ENCODE data around the gene MARCHF3. TPM values are rescaled to one million over a fixed set of nuclear protein-coding genes. Genes with fewer than 3 reads are reported as not detected.

Gene MARCHF3
- total and polyA plus RNA-seq, 10 of the 15 experiments (the other 5 are each of a cell fraction or from before 2014, with no cell fraction given): 3.6 to 24.1 (median 11.3) TPM

GRCh38 chr5:126938466-126938865 lies 91.9 kb downstream of the MARCHF3 start:
- FAIRE-seq: no peak
- ChIA-PET POLR2A (no interaction called here), SMC1A (ENCODE audit: uncharacterized antibody, unreplicated experiment) (interaction anchor here (1.3 kb wide), 2 partner anchors 13 to 33 kb away, joined by 4 to 5 read pairs; no protein-coding TSS in a partner anchor)

More at GRCh38 chr5:126938466-126938865, 91.9 kb downstream of the MARCHF3 start:
- no peak for DNase-seq (ENCODE audit: low read depth, low spot score)
- ChIA-PET RAD21 (ENCODE audit: unreplicated experiment) (interaction anchor here (0.8 to 0.9 kb wide), 2 partner anchors 11 to 93 kb away, joined by 4 read pairs; partner anchors contain the start of gene MARCHF3), CTCF (interaction anchor here (0.9 kb wide), 1 partner anchor 9 kb away, joined by 5 read pairs; no protein-coding TSS in a partner anchor)
- H3K27ac ChIP-seq (ENCODE audit: control insufficient read depth, insufficient read depth): no peak overlapping the region
- H3K27me3 ChIP-seq (replicated peaks in 1 of 2; ENCODE audit: control insufficient read depth in 2 of 2, insufficient read depth in 2 of 2, low read length in 1 of 2): no peaks in the 10 kb centered on the region
- no peak overlapping the region for H3K9ac ChIP-seq (ENCODE audit: control insufficient read depth, insufficient read depth, low read length)
- intact Hi-C loops (cut with micrococcal nuclease; ENCODE audit: unreplicated experiment) (no loop called here), in situ Hi-C loops (cut with MboI) (no loop called here)
- H3K4me3 ChIP-seq: no peak overlapping the region
- H3K4me2 ChIP-seq (ENCODE audit: control insufficient read depth, insufficient read depth): no peak overlapping the region
- H3K79me2 ChIP-seq (ENCODE audit: control insufficient read depth, insufficient read depth, low read length): no peaks in the 10 kb centered on the region
- no peak overlapping the region for H2AFZ ChIP-seq (ENCODE audit: control insufficient read depth, low read depth, low read length)
- no peaks in the 10 kb centered on the region for H3K36me3 ChIP-seq (ENCODE audit: control insufficient read depth in 2 of 2, insufficient read depth in 2 of 2, low read length in 1 of 2)
- H4K20me1 ChIP-seq (ENCODE audit: control insufficient read depth, insufficient read depth): no peaks in the 10 kb centered on the region
- TF ChIP-seq MTA2 (IDR thresholded peaks at IDR 0.05; ENCODE audit: low read depth) (no peak), MYB (IDR thresholded peaks at IDR 0.05; ENCODE audit: borderline replicate concordance, low read depth, low read length) (no peak), PAX8 (IDR thresholded peaks at IDR 0.05) (no peak), ZNF384 (IDR thresholded peaks at IDR 0.05; ENCODE audit: borderline replicate concordance, low read depth, low read length) (no peak), ATF2 (IDR thresholded peaks at IDR 0.05; ENCODE audit: low read length) (no peak), TBL1XR1 (IDR thresholded peaks at IDR 0.05; ENCODE audit: low read depth, low read length) (no peak), TCF12 (IDR thresholded peaks at IDR 0.05; ENCODE audit: low read depth, low read length) (no peak), POLR2AphosphoS5 (IDR thresholded peaks at IDR 0.05; ENCODE audit: low read length) (no peak), SREBF2 (IDR thresholded peaks at IDR 0.05; ENCODE audit: low read length) (no peak), ZNF622 (IDR thresholded peaks at IDR 0.05) (no peak), E2F8 (IDR thresholded peaks at IDR 0.05; ENCODE audit: low read depth, partially characterized antibody) (no peak), TAF1 (IDR thresholded peaks at IDR 0.05; ENCODE audit: borderline replicate concordance, low read depth, low read length) (no peak), NBN (IDR thresholded peaks at IDR 0.05) (no peak), RAD51 (IDR thresholded peaks at IDR 0.05) (no peak), USF2 (IDR thresholded peaks at IDR 0.05; ENCODE audit: borderline replicate concordance, low read depth, low read length) (no peak), IRF5 (IDR thresholded peaks at IDR 0.05; ENCODE audit: borderline replicate concordance) (no peak), RELB (IDR thresholded peaks at IDR 0.05; ENCODE audit: low read depth) (no peak)
- no peaks in the 10 kb centered on the region for H3K9me3 ChIP-seq (replicated peaks; ENCODE audit: control insufficient read depth, insufficient read depth, low read length)
- ATAC-seq: no peak
- no peaks in the 10 kb centered on the region for H3K4me1 ChIP-seq (ENCODE audit: control insufficient read depth, insufficient read depth, low read length)
- no TSS peak for BruUV-seq (replicated peaks)

Measured in GM12878 (cell line).